Measurements from ENCODE around the gene PTPRG.
"Not testable (repeated sequence)": the region's sequence is repeated elsewhere in the genome, so short reads cannot be mapped to it uniquely, and the experiment has no call there.

PTPRG gene

GRCh38 chr3:61733000-61733399, 171.6 kb downstream of the PTPRG start:
- DNase-seq, result no peak

- peak; percentile 17 for DNase-seq
These were observed 172.5 kb downstream of the PTPRG start for GRCh38 chr3:61733876-61734275.

GRCh38 chr3:61734749-61735686, 173.6 kb downstream of the PTPRG start:
- DNase-seq, result no peak

- DNase-seq, result no peak
These were observed 175.1 kb downstream of the PTPRG start for GRCh38 chr3:61736506-61736905.

- no peak for DNase-seq
These were observed 178.3 kb downstream of the PTPRG start for GRCh38 chr3:61739640-61740039.

GRCh38 chr3:61740494-61740893, 179.1 kb downstream of the PTPRG start:
- DNase-seq, result no peak

DNA sequence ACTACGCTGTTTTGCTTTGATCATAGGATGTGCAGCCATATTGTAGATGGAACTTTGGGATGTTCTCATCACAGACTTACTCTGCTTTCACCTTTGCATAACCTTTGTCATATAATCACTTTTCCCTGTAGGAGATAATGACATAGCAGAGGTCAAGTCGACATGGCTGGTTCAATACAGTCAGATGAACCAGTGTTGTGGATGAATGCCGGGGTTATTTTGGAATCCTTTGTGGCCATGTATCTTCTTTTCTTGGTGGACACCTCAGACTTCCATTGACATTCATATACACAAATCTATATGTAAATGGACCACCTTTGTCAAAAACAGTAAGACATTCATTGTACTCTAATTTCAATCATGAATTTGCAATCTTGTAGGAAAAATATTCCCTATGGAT, 180.2 kb downstream of the PTPRG start:
- no peak for DNase-seq

DNA sequence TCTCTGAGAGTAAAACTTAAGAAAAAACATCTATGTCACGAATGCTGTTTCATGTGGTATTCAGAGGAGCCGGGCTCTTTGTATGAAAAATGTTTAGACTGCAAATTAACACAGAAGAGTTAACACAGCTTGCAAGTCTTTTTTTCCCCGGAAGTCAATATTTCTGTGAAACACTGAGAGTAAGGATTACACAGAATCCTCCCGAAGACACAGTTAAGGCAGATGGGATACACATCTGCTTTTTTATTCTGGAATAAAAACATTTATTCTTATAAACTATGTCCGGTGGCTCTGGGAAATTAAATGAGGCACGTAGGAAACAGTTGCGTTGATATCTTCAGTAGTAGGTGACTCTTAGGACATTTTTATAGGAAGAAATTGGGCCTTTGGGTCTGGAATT, 180.6 kb downstream of the PTPRG start:
- no peak for DNase-seq

DNA sequence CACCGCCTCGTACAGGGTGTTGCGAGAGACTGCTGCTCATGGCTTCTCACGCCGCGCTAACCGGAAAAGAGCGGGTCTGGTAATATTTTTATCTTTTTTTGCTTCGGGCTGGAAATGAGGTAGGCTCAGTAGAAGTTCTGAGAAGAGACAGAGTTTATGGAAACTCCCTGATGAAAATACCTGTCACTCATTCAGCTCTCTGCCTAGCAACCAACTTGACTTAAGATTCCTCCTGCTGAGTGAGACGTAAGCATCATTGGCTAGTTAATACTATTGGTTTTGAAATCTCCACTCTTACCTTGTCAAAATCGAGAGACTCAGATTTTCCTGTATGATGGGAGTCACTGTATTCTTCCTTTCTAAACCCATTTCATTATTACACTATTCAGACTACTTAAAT, 181.7 kb downstream of the PTPRG start:
- DNase-seq, result no peak

DNA sequence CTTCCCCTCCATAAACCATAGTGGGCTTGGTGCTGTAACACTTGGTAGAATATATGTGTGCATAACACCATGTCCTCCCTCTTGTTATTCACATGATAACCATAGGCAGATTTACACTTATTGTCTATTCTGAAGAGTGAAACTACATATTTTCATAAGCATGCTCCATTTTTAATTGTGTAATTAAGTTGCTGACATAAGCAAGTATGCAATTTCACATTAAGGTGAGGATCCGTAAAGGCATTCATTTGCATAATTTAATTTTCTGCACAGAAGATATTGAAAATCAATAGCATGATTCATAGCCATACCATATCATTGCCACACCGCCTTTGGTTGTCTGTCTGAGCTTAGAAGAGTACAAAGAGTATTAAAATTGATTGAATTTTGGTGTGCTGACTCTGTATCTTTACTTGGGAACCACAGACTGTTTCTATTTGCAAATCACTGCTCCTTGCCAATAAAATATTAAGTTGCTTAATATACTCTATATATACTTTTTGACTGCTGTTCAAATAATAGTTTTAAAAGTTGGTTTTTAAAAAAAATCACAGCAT, 182.4 kb downstream of the PTPRG start:
- no peak for DNase-seq

DNA sequence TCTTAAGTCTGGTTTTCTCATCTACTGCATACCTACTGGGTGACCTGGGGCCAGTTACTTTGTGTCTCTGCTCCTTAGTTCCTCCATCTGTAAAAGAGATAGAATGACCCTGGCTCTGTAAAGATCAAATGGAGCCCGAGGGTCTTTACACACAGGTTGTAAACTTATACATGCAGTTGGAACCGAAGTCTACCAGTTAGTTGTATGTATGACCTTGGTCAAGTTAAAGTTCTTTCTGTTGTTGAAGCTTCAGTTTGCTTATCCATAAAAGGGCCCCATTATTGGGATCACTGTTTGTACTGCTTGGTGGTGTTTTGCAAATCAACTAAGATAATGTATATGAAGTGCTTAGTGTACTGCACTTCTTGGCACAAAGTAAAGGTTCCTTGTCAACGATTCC, 186.9 kb downstream of the PTPRG start:
- DNase-seq, result no peak

GRCh38 chr3:61750766-61751165, 189.4 kb downstream of the PTPRG start:
- no peak for DNase-seq

- DNase-seq, result no peak
These were observed 197.5 kb downstream of the PTPRG start for GRCh38 chr3:61758839-61759238.

DNA sequence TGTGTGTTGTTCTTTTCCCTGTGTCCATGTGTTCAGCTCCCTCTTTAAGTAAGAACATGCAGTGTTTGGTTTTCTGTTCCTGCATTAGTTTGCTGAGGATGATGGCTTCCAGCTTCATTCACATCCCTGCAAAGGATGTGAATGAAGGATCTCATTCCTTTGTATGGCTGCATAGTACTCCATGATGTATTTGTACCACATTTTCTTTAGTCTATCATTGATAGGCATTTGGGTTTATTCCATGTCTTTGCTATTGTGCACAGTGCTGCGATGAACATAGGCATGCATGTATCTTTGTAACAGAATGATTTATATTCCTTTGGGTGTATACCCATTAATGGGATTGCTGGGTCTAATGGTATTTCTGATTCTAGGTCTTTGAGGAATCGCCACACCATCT, 199.4 kb downstream of the PTPRG start:
- DNase-seq, result not testable (repeated sequence)

- no peak for DNase-seq
These were observed 200.5 kb downstream of the PTPRG start for GRCh38 chr3:61761694-61762430.

DNA sequence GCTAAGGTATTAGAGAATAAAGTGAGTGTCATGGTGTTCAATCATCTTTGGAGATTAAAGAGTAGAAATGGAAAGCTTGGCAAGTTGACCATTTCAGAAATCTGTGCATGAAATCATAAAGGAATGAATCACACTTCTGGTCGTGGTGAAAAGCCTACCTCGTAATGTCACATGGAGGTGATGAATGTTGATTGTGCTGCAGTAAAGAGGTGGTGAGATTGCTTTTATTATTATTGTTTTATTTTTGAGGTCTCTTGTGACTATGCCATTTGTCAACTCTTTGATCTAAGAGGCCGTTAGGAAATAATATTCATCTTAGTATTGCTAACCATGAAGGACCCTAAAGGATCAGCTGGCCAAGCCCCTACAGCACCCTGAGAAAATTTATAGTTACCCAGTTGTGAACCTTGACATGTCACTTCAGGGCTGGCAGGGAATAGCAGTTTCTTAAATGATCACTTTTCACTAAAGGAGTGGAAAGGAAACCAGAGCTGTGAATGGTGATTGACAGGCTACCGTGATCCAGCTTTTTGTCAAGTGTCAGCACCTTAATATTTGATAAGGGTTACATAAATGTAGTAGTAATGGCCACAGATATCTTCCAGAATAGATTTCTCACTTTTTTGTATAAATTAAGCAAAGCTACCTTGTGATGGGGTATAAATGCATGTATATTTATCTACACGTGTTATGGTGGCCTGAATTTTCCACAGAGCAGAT, 203.9 kb downstream of the PTPRG start:
- DNase-seq, result no peak

DNA sequence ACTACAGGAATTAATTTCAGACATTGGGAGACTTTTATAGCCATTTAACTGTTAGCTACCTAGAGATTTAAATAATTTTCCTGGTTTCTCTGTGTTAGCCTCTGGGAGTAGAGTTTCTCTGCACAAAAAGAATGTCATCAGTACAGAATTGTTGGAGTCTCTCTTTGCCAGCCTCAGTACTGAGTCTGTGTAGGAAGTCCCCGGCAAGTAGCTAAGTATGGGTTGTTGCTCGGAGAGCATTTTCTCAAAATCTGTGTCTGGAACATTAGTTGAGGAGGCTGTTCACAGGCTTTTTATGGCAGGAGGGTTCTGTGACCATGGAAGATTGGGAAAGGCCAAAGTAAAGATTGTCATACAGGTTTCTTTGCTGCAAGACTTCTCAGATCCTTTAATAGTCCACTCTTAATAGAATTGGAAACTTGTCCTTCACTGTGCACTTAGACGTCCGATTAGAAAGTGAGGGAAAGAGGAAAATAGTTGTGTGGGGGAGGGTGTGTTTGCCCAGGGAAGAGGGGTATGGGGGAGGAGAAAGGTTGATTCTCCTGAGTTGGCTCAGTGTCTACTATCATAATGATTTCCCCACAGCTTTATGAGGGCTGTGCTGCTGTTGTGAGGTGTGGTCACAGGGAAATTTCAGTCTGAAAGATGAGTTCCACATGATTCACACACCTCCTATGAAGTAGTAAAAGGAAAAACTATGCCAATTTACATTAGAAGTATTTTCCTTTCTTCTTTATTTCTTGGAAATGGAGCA, 207.1 kb downstream of the PTPRG start:
- DNase-seq, result no peak

DNA sequence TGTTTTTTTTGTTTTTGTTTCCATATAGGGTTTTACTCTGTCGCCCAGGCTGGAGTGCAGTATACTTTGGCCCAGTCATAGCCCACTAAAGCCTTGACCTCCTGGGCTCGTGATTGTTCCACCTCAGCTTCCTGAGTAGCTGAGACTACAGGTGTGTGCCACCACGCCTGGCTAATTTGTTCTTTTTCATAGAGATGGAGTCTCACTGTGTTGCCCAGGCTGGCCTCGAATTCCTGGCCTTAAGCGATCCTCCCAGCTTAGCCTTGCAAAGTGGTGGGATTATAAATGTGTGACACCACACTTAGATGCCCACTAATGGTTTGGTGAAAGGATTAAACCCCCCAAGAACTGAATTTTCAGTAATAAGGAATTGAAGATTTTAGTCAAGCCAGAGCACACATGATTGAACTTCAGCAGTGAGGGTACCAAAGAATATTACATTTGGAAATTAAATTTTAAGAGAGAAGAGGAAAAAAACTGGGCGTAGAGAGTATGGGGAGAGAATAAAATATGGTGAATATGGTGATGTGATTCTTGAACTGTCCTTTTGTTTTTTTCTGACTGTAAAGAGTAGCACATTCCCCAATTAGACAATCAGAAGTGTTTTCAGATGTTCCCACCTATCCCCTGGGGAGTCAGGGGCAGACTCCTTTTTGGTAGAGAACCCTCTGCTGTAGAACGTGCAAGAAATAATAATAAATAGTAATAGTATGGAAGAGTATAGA, 208.1 kb downstream of the PTPRG start:
- DNase-seq, result no peak

DNA sequence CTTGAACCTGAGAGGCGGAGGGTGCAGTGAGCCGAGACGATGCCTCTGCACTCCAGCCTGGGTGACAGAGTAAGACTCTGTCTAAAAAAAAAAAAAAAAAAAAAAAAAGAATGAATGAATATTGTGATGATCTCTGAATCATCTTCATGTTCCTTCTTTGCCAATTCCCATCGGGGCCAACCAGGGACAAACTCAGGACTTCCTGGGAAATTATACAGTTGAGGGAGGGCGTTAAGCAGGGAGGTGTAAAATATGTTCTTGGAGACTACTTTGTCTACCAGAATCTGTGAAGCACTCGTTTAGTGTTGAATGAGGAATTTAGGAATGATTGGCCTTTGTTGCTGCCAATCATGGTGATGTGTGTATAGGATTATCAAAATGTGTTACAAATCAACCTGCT, 210.6 kb downstream of the PTPRG start:
- DNase-seq, result no peak

- DNase-seq, result no peak
These were observed 211.1 kb downstream of the PTPRG start for GRCh38 chr3:61772456-61772855.

DNA sequence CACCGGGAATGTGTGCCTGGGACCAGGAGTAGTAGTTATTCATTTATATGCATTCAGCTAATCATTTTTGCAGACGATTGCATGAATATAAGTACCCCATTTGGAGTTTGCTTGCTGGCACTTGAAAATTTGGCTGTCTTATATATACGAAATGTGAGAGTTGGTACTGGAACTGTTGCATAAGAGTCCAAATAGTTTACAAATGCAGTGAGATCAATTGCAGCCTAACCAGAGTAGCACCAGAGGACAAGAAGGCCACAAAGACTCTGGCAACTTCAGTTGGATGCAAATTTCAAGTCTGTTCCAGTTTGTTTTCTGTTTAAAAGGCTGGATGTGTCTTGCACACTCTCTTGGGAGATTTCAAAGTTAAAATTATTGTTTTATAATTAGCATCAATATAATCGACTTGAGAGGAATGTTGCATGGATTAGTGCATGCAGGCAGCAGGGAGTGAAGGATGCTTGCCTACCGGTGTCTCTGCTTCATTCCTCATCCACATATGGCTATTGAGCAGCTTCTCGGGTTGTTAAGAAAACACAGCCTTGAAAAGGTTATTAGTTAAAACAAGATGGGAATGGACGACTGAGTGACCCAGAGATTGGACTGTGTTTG, 213.0 kb downstream of the PTPRG start:
- DNase-seq, result no peak

Data from NCI-H446 treated with DMSO at 0.1 percent for 48 hours (cell line).